CD4-positive, alpha-beta T cell treated with Interleukin-15 for 1 hour (primary cell): ENCODE measurements around the gene LBHD2.

Source experiments
- DNase-seq: peaks from one replicate; pipeline ENCODE4 v3.0.0-alpha.2; 2020

LBHD2 gene

DNA sequence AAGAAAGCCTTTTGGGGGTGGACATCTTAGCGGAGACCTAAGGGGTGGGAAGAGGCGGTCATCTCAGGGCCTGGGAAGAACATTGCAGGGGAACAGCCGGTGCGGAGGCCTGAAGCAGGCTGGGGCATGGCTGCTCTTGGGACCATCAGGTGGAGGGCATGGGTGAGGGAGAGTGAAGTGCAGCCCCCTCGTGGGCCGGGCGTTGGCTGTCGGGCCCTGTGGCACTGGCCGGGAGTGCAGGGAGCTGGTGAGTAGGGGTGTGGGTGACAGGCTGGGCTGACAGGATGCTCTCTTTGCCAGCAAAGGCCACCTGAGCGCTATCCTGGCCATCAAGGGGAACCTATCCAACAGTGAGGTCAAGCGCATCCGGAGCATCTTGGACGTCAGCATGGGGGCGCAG lies 50.9 kb downstream of the LBHD2 start:
- DNase-seq: no peak

DNA sequence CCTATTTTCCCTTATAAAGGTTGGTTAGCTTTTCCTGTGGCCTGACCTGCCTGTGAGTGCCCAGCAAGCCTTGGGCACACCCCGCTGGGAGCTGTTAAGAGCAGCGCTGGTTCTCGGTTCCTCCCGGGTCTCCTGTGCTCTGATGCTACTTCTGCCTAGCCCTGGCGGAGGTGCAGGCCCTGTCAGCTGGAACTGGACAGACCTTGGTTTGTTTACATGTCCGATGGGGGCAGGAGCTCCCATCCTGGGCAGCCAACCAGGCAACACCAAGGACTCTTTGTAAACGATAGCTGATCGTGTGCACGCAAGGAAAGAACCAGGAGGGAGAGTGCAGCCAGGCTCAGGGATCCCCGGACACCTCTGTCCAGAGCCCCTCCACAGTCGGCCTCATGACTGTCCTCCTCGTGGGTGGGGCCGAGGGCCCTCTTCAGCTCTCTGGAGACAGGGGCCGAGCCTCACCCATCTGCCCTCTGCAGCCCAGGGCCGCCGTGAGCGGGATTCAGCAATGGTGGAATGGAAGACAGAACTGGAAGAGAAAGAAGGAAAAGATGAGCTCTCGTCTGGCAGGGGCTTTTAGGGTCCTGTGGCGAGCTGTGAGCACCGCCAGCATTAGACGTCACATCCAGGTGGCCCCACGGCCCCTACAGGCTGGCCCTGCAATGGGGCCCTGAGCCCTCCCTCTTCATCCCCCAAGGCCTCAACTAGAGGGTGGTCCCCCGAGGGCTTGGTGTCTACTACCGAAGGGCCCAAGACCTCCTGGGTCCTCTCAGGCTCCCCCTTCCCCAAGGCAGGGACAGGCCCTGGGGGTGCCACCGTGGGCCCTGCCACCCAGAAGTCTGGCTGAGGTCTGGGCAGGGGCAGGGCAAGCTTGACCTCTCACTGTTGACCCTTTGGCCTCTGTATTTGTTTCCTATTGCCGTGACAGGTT lies 51.6 kb downstream of the LBHD2 start:
- no peak for DNase-seq

DNA sequence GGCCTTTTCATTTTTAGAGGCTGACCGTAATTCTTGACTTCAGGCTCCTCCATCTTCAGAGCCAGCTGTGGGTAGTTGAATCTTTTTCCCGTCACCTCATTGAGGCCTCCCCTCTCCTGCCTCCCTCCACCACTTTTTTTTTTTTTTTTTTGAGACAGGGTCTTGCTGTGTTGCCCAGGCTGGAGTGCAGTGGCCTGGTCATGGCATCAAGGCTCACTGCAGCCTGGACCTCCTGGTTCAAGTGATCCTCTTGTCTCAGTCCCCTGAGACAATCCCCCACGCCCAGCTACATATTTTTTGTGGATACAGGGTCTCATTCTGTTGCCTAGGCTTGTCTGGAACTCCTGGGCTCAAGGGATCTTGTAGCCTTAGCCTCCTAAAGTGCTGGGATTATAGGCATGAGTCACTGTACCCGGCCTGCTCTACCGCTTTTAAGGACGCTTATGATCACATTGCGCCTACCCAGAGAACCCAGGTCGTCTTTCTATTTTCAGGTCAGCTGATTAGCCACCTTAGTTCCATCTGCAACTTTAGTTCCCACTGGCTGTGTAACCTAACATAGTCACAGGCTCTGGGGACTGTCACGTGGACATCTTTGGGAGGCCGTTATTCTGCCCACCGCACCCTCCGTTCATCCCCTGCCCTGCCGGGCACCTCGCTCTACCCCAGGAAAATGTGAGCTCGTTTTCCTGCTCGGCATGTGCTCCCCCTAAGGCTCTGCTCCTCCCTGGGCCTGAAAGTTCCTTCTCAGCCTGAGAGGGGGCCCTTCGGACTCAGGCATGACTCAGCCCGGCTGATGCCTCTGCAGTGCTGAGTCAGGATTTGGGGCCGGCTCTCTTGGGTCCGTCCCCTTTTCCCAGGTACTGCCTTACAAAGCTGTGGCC lies 52.6 kb downstream of the LBHD2 start:
- DNase-seq: no peak

DNA sequence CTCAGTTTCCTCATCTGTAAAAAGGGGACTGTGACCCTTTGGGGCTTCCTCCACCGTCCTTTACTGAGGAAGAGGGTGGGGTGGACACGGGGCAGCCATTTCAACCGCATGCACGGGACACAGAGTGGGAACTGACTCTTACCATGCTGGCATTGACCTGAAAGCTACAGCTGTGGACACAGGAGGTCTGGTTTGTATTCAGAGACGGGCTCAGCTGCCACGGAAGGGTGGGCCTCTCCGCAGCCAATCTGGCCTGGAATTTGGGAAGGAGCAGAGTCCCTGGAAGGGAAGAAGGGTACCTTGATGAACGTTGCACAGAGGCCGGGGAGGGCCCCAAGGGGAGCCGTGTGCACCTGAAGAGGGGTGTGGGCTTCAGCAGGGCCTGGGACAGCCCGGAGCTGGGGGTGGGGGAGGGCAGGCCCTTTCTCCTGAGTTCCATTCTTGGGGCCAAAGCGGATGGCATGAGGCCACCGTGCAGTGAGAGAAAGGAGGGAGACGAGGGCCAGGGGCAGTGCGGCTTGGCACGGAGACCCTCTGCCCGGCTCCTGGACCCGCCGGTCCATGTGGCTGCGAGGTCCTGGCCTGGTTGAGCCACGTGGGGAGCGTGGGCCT lies 53.8 kb downstream of the LBHD2 start:
- no peak for DNase-seq

DNA sequence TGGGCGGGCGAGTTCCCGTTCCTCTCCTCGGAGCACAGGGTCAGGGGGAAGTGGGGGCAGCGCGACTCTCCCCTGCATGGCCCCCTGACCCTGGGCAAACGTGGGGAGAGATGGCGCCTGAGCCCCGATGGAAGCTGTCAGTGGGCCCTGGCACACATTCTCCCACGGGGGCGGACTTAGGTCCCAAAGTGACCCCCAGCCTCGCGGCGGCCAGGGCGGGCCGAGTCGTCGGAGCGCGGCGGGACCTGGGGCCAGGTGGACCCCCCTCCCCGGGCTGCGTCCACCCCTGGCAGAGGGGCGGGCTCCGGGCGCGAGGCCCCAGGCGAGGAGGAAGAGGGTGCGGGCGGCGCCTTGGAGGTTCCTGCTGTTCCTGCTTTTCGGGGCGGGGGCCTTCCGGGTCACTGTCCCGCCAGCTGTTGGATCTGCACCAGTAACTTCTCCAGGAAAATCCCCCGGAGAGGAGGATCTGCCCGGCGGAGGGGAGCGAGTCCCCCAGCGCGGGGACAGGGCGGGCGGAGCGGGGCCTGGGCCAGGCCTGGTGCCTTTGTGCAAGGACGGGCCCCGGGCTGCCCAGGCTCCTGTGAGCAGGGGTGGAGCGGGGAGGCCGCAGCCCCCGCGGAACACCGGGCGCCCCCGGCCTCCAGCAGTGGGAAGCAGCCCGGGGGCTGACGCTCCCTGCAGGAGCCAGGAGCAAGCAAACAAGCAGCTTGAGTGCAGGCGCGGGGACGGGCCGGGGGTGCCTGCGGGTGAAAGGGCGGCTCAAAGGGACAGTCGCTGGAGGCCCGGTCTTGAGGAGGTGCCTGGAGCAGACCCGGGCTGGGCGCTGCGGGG lies 54.5 kb downstream of the LBHD2 start:
- no peak for DNase-seq

DNA sequence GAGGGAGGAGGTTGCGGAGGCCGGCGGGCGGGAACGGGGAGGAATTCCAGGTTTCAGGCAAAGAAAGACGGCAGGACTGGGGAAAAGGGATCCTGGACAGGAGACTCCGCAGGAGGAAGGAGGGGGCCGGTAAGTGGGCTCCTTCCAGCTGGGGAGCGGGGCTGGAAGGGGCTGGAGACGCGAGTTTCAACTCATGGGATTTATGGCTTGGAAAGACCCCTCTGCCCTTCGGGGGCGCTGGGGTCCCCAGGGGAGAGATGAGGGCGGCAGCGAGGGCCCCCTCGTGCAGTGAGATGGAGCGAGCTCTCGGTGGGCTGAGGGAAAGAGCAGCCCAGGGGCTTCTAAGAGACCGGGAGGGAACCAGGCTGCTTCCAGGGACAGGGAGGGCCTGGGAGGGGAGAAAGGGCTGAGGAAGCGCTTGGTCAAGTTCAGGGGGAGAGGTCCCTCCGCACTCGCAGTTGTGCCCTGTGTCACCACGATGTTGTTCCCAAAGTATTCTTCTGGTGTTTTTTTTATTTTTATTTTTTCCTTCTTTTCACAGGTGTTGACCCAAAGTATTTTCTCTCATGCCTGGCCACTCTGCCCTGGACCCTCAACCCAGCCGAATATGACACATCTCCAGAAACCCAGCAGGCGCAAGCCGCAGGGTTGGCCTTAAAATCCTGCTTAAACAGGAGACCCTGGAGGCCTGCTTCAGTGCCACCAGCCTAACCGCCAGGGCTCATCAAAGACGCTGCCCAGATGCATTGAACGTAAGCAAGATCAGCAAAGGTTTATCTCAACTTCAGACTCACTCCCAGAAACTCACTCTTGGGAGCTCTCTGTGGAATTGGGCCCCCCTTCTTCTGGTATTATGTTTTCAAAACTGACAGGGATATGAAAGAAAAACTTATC lies 55.4 kb downstream of the LBHD2 start:
- DNase-seq: no peak
